Measurements from ENCODE around the gene CDHR3. TPM values are rescaled to one million over a fixed set of nuclear protein-coding genes. Genes with fewer than 3 reads are reported as not detected.

Gene CDHR3
- total RNA-seq, 2 donors from 2014 or later: 5.3 to 7.7 TPM

DNA sequence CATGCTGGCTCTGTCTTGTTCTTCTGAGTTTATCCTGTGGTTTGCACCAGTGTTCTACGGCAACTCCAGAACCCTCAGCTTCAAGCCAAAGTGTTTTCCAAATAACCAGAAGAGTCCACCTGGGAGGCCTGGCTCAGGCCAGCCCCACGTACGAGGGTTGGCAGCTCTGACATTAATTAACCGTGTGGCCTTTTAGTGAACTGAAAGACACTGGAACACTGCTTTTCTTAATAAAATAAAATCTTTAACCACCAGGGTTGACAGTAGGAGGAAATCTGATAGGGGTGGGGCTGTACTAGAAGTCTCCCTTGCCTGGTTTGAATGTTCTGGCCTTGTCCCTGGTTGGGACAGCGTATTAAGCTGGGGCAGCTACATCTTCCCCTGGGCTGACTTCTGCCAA is 84.1 kb downstream of the CDHR3 start:
- H3K9me3 ChIP-seq: no peaks in the 10 kb centered on the region
- no peaks in the 10 kb centered on the region for H3K4me1 ChIP-seq
- intact Hi-C loops (cut with DNase I): no loop called here
- H3K27me3 ChIP-seq: no peaks in the 10 kb centered on the region
- no peak overlapping the region for H3K27ac ChIP-seq
- DNase-seq: no peak
- TF ChIP-seq, protein P1, sequence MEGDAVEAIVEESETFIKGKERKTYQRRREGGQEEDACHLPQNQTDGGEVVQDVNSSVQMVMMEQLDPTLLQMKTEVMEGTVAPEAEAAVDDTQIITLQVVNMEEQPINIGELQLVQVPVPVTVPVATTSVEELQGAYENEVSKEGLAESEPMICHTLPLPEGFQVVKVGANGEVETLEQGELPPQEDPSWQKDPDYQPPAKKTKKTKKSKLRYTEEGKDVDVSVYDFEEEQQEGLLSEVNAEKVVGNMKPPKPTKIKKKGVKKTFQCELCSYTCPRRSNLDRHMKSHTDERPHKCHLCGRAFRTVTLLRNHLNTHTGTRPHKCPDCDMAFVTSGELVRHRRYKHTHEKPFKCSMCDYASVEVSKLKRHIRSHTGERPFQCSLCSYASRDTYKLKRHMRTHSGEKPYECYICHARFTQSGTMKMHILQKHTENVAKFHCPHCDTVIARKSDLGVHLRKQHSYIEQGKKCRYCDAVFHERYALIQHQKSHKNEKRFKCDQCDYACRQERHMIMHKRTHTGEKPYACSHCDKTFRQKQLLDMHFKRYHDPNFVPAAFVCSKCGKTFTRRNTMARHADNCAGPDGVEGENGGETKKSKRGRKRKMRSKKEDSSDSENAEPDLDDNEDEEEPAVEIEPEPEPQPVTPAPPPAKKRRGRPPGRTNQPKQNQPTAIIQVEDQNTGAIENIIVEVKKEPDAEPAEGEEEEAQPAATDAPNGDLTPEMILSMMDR (IDR thresholded peaks at IDR 0.05): no peak
- H3K4me3 ChIP-seq: no peak overlapping the region
- H3K9ac ChIP-seq (ENCODE audit: low read depth in 2 of 2, low read length in 2 of 2): no peak overlapping the region
- no peaks in the 10 kb centered on the region for H3K36me3 ChIP-seq

DNA sequence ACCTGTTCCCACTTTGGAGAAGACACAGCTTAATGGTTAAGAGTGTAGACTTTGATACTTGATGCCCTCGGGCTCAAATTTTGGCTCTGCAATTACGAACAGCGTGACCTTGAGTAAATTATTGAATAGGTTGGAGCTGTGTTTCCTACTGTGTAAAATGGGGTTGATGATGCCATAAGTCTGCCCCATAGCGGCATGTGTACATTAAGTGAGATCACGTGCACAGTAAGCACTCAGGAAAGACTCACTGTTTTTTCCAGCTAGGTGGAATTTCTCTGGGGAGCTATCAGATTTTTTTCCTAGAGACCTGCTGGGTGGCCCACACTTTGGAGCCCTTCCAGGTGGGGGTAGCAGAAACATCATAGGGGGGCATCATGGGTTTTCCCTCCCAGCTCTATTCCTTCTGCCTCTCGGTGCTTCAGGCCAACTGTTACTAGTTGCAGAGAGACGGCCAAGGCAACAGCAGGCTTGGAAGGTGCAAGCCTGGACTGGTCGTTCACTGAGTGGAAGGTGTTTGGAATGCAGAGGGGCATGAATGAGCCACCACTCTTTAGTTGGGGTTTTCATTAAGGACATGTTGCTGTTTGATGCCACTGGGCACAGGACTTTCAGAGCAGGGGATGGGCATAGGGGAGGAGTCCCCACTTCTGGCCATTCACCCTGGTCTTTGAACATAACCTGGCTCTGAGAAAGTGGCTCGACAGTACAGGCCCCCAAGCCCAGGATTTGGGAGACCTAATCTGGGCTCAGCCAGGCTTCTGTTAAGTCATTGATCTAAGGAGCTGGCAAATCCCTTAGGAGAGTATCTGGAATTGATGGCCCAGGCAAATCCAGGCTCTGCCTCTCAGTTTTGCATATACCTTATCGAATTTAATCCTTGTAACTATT is 85.0 kb downstream of the CDHR3 start:
- intact Hi-C loops (cut with DNase I): no loop called here

DNA sequence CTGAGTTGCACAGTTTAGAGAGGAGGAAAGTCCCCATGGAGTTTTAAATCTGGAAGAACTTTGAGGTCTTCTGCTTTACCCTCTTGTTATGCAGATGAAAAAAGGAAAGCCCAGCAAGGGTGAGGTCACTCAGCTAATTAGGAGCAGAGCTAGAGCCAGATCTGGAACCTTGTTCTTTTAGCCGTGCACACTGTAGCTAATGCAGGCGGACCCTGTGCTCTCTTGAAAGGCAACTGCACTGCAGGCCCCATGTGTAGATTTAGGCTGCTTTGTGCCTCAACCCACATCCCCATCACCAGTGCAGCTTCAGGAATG is 85.6 kb downstream of the CDHR3 start:
- Histone ChIP-seq H3K9ac (ENCODE audit: low read depth in 2 of 2, low read length in 2 of 2) (no peak overlapping the region), H3K9me3 (no peaks in the 10 kb centered on the region), H3K36me3 (no peaks in the 10 kb centered on the region), H3K27ac (no peak overlapping the region), H3K4me1 (no peaks in the 10 kb centered on the region), H3K4me3 (no peak overlapping the region), H3K27me3 (no peaks in the 10 kb centered on the region)
- no peak for DNase-seq
- TF ChIP-seq, protein P1 (IDR thresholded peaks at IDR 0.05): no peak
- intact Hi-C loops (cut with DNase I): no loop called here

More for the DNA sequence above, 85.0 kb downstream of the CDHR3 start:
- DNase-seq: no peak
- Histone ChIP-seq H3K9ac (ENCODE audit: low read depth in 2 of 2, low read length in 2 of 2) (no peak overlapping the region), H3K9me3 (no peaks in the 10 kb centered on the region), H3K27ac (no peak overlapping the region), H3K36me3 (no peaks in the 10 kb centered on the region), H3K4me1 (no peaks in the 10 kb centered on the region), H3K27me3 (no peaks in the 10 kb centered on the region), H3K4me3 (no peak overlapping the region)
- TF ChIP-seq, protein P1 (IDR thresholded peaks at IDR 0.05): no peak

DNA sequence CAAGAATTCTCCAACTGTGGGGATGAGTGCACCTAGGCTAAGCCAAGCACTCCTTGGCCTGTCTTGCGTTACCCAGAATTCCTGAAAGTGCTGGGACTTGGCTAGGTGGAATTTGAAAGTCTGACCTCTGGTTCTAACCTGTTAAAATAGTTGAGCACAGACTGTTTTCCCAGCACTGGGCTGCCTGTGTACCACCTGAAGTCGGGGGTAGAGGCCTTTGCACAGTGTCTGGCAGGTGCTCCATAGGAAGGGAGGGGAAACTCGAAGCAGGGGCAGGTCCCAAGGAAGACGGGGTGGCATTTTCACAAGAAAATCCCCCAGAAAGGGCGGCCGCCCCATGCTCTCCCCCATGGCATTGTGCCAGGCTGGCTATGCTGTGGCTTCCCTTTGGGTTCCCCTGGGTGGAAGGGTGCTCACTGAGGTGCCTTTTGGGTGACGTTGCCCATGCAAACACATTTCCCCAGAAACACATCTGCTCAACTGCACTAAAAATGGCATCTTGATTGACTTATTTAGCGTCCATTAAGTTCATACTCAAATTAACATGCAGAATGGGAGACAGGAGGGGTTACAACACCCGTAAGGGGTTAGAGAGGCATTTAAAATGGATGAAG is 86.2 kb downstream of the CDHR3 start:
- H3K9ac ChIP-seq (ENCODE audit: low read depth in 2 of 2, low read length in 2 of 2): no peak overlapping the region
- H3K27me3 ChIP-seq: no peaks in the 10 kb centered on the region
- no peaks in the 10 kb centered on the region for H3K36me3 ChIP-seq
- intact Hi-C loops (cut with DNase I): no loop called here
- no peaks in the 10 kb centered on the region for H3K4me1 ChIP-seq
- H3K27ac ChIP-seq: no peak overlapping the region
- TF ChIP-seq, protein P1 (IDR thresholded peaks at IDR 0.05): no peak
- DNase-seq: no peak
- no peak overlapping the region for H3K4me3 ChIP-seq
- H3K9me3 ChIP-seq: no peaks in the 10 kb centered on the region

DNA sequence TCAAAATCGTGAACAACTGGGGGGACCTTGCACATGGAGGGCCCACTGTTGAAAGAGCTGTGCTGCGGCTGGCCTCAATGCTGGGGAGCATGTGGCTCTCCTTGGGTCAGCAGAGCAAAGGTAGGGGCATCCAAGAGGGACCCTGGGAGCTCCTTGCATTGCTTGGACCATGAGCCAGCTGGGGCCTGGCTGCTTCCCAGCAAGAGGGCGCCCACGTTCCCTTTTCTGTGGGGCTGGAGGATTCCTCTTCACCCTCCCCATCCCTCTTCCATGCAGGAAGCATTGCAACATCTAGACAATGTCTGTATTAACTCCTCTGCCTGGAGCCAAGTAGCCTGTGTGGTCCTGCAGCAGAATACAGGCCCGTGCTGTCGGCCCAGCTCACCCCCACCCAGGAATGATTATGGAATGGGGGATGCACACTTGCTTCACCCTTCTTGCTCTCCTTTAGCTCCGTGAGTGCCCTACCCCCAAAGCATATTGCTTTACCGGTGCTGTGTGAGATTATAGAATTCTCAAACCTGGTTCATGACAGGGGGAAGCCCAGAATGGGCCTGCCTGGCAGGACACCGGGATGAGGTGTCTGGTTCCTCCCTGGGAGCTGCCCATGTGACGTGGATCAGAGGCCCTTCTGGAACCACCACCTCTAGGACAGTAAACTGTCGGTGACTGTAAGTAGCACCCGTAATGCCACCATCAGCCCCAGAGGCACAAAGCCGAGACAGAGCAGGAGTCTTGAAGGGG is 87.1 kb downstream of the CDHR3 start:
- DNase-seq: no peak
- Histone ChIP-seq H3K36me3 (no peaks in the 10 kb centered on the region), H3K27me3 (no peaks in the 10 kb centered on the region), H3K4me3 (no peak overlapping the region), H3K27ac (no peak overlapping the region), H3K9me3 (no peaks in the 10 kb centered on the region), H3K4me1 (no peaks in the 10 kb centered on the region), H3K9ac (ENCODE audit: low read depth in 2 of 2, low read length in 2 of 2) (no peak overlapping the region)
- intact Hi-C loops (cut with DNase I): no loop called here
- TF ChIP-seq, protein P1 (IDR thresholded peaks at IDR 0.05): no peak
